Ascending aorta (tissue), 2 donors: Measurements from ENCODE around the gene KLF15. TPM values are rescaled to one million over a fixed set of nuclear protein-coding genes. Genes with fewer than 3 reads are reported as not detected.

Experiments
- DNase-seq, 2 donors: peaks; one replicate each; pipeline ENCODE4 v3.0.0-alpha.2; 2019; ENCODE audit warnings: low spot score in 2 of 2
- H3K27ac ChIP-seq, 2 donors: fragments of 200-600 bp; sonication (generic); one replicate each; pipeline ENCODE4 v1.5.1; 2016 to 2017; ENCODE audit warnings: mild to moderate bottlenecking in 1 of 2
- H3K27me3 ChIP-seq: fragments of 200-600 bp; sonication (generic); one replicate; pipeline ENCODE4 v1.5.1; 2017
- H3K36me3 ChIP-seq, 2 donors: fragments of 200-600 bp; sonication (generic); one replicate each; pipeline ENCODE4 v1.5.1; 2016
- H3K4me1 ChIP-seq, 2 donors: fragments of 200-600 bp; sonication (generic); one replicate each; pipeline ENCODE4 v1.5.1; 2016 to 2017; ENCODE audit warnings: mild to moderate bottlenecking in 1 of 2
- H3K4me3 ChIP-seq, 2 donors: fragments of 200-600 bp; sonication (generic); one replicate each; pipeline ENCODE4 v1.5.1; 2016 to 2017; ENCODE audit warnings: mild to moderate bottlenecking in 1 of 2
- H3K9me3 ChIP-seq, 2 donors: fragments of 200-600 bp; sonication (generic); one replicate each; pipeline ENCODE4 v1.5.1; 2016
- CTCF ChIP-seq, 3 experiments: fragments of 200-600 bp in 2 of 3; fragments of 450-650 bp in 1 of 3; sonication (generic) in 2 of 3; IDR thresholded peaks; one replicate each; pipeline ENCODE4 v1.5.1; 2016 to 2019; ENCODE audit warnings: antibody characterized with exemption in 3 of 3, mild to moderate bottlenecking in 1 of 3, moderate library complexity in 1 of 3
- intact Hi-C: fragments of 100-400 bp; cut with DNase I; formaldehyde crosslinking; loops from one replicate; pipeline ENCODE4 v1.15.1; 2023
- total RNA-seq: library from RNA; depleted of rRNA; stranded (reverse); fragments of >200 nt; gene quantifications from one replicate; pipeline ENCODE4 v1.1.0, GENCODE V29; 2016

Gene KLF15
- total RNA-seq, 1 donor from 2014 or later, result 74.0 TPM

GRCh38 chr3:126355777-126356372 is 1.3 kb downstream of the KLF15 start:
- Histone ChIP-seq H3K36me3 (peaks cover 24 to 37% of the 10 kb centered on the region in 2 donors), H3K27me3 (no peaks in the 10 kb centered on the region), H3K4me1 (peaks cover 15 to 49% of the 10 kb centered on the region in 2 donors), H3K4me3 (peak overlapping the region; percentile 91 to 97), H3K27ac (peak overlapping the region; percentile 98 to 99), H3K9me3 (no peaks in the 10 kb centered on the region)
- intact Hi-C loops, result loop anchor here (1.0 to 10.0 kb wide), 7 partner anchors 15 to 431 kb away; partner anchors contain the start of genes ALDH1L1 and ZXDC
- TF ChIP-seq CTCF (IDR thresholded peaks at IDR 0.05), result no peak
- DNase-seq, result peak; percentile 93 to 99

- Histone ChIP-seq H3K27ac (peak overlapping the region; percentile 98 to 99), H3K9me3 (no peaks in the 10 kb centered on the region), H3K4me1 (peaks cover 15 to 54% of the 10 kb centered on the region in 2 donors), H3K27me3 (no peaks in the 10 kb centered on the region), H3K4me3 (peak overlapping the region; percentile 91 to 97), H3K36me3 (peaks cover 28 to 43% of the 10 kb centered on the region in 2 donors)
- no peak for DNase-seq
- intact Hi-C loops, result loop anchor here (2.0 to 10.0 kb wide), 4 partner anchors 14 to 430 kb away; partner anchors contain the start of gene ALDH1L1
- TF ChIP-seq CTCF (IDR thresholded peaks at IDR 0.05), result no peak
Observed at GRCh38 chr3:126355251-126355650, 2.0 kb downstream of the KLF15 start.

GRCh38 chr3:126354776-126355175 is 2.4 kb downstream of the KLF15 start:
- Histone ChIP-seq H3K27me3 (no peaks in the 10 kb centered on the region), H3K36me3 (peaks cover 29 to 48% of the 10 kb centered on the region in 2 donors), H3K9me3 (no peaks in the 10 kb centered on the region), H3K4me1 (peaks cover 15 to 59% of the 10 kb centered on the region in 2 donors), H3K27ac (peak overlapping the region; percentile 98 to 99), H3K4me3 (peak overlapping the region; percentile 91 to 97)
- intact Hi-C loops, result loop anchor here (2.0 to 10.0 kb wide), 4 partner anchors 14 to 430 kb away; partner anchors contain the start of gene ALDH1L1
- no peak for TF ChIP-seq CTCF (IDR thresholded peaks at IDR 0.05)
- no peak for DNase-seq

- Histone ChIP-seq H3K4me1 (peaks cover 15 to 62% of the 10 kb centered on the region in 2 donors), H3K9me3 (no peaks in the 10 kb centered on the region), H3K4me3 (peak overlapping the region; percentile 29 to 97), H3K27me3 (no peaks in the 10 kb centered on the region), H3K27ac (peak overlapping the region; percentile 98 to 99), H3K36me3 (peaks cover 36 to 58% of the 10 kb centered on the region in 2 donors)
- intact Hi-C loops, result loop anchor here (2.0 to 10.0 kb wide), 3 partner anchors 13 to 429 kb away; no protein-coding TSS in a partner anchor
- peak in 1 of 2 donors; percentile 55 for DNase-seq
- TF ChIP-seq CTCF (IDR thresholded peaks at IDR 0.05), result no peak
Observed at GRCh38 chr3:126353694-126354321, 3.4 kb downstream of the KLF15 start.

- Histone ChIP-seq H3K27ac (no peak overlapping the region), H3K4me3 (peak overlapping the region in 1 of 2 donors; percentile 4), H3K27me3 (no peaks in the 10 kb centered on the region), H3K4me1 (peaks cover 15 to 60% of the 10 kb centered on the region in 2 donors), H3K36me3 (peaks cover 44 to 67% of the 10 kb centered on the region in 2 donors), H3K9me3 (no peaks in the 10 kb centered on the region)
- peak in 1 of 2 donors; percentile 69 for DNase-seq
- intact Hi-C loops, result loop anchor here (10.0 kb wide), 1 partner anchor 428 kb away; no protein-coding TSS in a partner anchor
- no peak for TF ChIP-seq CTCF (IDR thresholded peaks at IDR 0.05)
Observed at GRCh38 chr3:126352476-126353454, 4.4 kb downstream of the KLF15 start.
